ENCODE measurements around the gene CX3CL1.

- TF ChIP-seq TAF1 (IDR thresholded peaks at IDR 0.05; ENCODE audit: low read depth) (no peak), REST (IDR thresholded peaks at IDR 0.05; ENCODE audit: borderline replicate concordance) (no peak), POLR2AphosphoS5 (IDR thresholded peaks at IDR 0.05) (no peak)
Observed at GRCh38 chr16:57360321-57360935, 11.9 kb upstream of the CX3CL1 start.

Data from neural cell (in vitro differentiated cells).